ENCODE measurements around the gene FLNA. TPM values are rescaled to one million over a fixed set of nuclear protein-coding genes. Genes with fewer than 3 reads are reported as not detected.
A peak's percentile ranks its signal among the peaks of the same experiment; 100 is the strongest.

FLNA gene
- total RNA-seq, 1 donor from 2014 or later = 2,809 TPM

DNA sequence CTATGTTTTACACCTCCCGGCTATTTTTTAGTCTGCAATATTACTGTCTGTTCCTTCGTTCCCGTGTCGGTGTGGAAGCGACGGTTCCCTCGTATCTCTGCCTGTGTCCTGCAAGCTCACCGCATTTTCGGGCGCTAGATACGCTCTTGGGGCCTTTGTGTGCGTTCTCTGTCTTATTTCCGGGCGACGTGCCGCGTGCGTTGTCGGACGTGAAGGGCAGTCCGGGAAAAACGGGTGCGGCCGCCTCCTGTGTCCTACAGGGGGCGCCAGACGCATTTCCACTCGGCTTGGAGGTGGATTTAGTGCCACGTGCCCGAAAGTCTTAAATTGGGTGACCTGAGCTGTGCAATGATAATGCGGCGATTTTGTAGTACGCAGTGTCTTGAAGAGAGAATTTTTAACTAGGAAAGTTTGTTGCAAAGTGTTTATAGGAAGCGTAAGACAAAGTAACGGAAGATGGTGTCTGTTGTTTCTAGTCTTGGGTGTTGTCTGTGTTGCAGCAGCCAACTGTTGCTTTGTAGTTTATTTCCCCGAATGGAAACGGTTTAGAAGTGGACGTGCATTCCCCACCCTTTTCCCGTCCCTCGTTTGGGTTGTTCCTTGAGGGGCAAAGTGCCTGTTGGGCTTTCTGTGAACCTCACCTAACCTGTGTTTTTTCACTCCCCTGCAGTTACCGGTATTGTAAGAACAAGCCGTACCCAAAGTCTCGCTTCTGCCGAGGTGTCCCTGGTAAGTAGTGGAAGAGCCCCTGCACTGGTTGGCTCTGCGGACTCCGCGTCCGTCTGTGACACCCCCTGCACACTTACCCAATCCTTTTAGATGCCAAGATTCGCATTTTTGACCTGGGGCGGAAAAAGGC, 24.5 kb upstream of the FLNA start:
- H3K4me1 Mint-ChIP-seq (ENCODE audit: low read depth, unreplicated experiment) = peaks cover 7% of the 10 kb centered on the region
- H3K4me3 Mint-ChIP-seq (ENCODE audit: unreplicated experiment) = peak overlapping the region; percentile 98
- H3K27me3 Mint-ChIP-seq (ENCODE audit: low read depth, unreplicated experiment) = no peaks in the 10 kb centered on the region
- Histone ChIP-seq H3K9ac (ENCODE audit: low read length) (peak overlapping the region; percentile 98), H3K4me2 (ENCODE audit: low read length) (peak overlapping the region; percentile 92), H3K36me3 (ENCODE audit: insufficient read depth, low read length) (peaks cover 14% of the 10 kb centered on the region), H4K20me1 (ENCODE audit: insufficient read depth, low read length) (peaks cover 37% of the 10 kb centered on the region), H3K4me1 (ENCODE audit: insufficient read depth, low read length) (peaks cover 4% of the 10 kb centered on the region), H3K9me3 (ENCODE audit: insufficient read depth, low read depth, low read length) (no peaks in the 10 kb centered on the region), H3K27ac (ENCODE audit: low read depth, low read length) (peak overlapping the region; percentile 96), H3K4me3 (ENCODE audit: insufficient read depth, low read depth, low read length) (peak overlapping the region; percentile 91), H2AFZ (ENCODE audit: low read depth, low read length) (no peak overlapping the region), H3K27me3 (ENCODE audit: insufficient read depth, low read length) (no peaks in the 10 kb centered on the region), H3K79me2 (ENCODE audit: insufficient read depth, low read length) (peaks cover 26% of the 10 kb centered on the region)
- peak; percentile 40 for DNase-seq (ENCODE audit: low read depth)
- no peaks in the 10 kb centered on the region for H3K9me3 Mint-ChIP-seq (ENCODE audit: unreplicated experiment)
- peak overlapping the region; percentile 99 for H3K27ac Mint-ChIP-seq (ENCODE audit: unreplicated experiment)
- TF ChIP-seq CTCF (IDR thresholded peaks at IDR 0.05; ENCODE audit: insufficient read depth, low read depth, low read length) (peak; percentile 71), EZH2 (IDR thresholded peaks at IDR 0.05; ENCODE audit: insufficient read depth, low read length) (no peak)
- FAIRE-seq = no peak
- peaks cover 13% of the 10 kb centered on the region for H3K36me3 Mint-ChIP-seq (ENCODE audit: low read depth, unreplicated experiment)

- Histone ChIP-seq H3K27me3 (ENCODE audit: insufficient read depth, low read length) (no peaks in the 10 kb centered on the region), H3K4me2 (ENCODE audit: low read length) (peak within 1 kb of the TSS; percentile 92), H2AFZ (ENCODE audit: low read depth, low read length) (peak within 1 kb of the TSS; percentile 23), H4K20me1 (ENCODE audit: insufficient read depth, low read length) (peaks cover 37% of the 10 kb centered on the region), H3K36me3 (ENCODE audit: insufficient read depth, low read length) (peaks cover 14% of the 10 kb centered on the region), H3K27ac (ENCODE audit: low read depth, low read length) (peak within 1 kb of the TSS; percentile 96), H3K4me1 (ENCODE audit: insufficient read depth, low read length) (peaks cover 4% of the 10 kb centered on the region), H3K4me3 (ENCODE audit: insufficient read depth, low read depth, low read length) (peak within 1 kb of the TSS; percentile 91), H3K9ac (ENCODE audit: low read length) (peak within 1 kb of the TSS; percentile 98), H3K9me3 (ENCODE audit: insufficient read depth, low read depth, low read length) (no peaks in the 10 kb centered on the region), H3K79me2 (ENCODE audit: insufficient read depth, low read length) (peaks cover 26% of the 10 kb centered on the region)
- Mint-ChIP-seq H3K27me3 (ENCODE audit: low read depth, unreplicated experiment) (no peaks in the 10 kb centered on the region), H3K4me1 (ENCODE audit: low read depth, unreplicated experiment) (peaks cover 7% of the 10 kb centered on the region), H3K36me3 (ENCODE audit: low read depth, unreplicated experiment) (peaks cover 13% of the 10 kb centered on the region), H3K27ac (ENCODE audit: unreplicated experiment) (peak within 1 kb of the TSS; percentile 99), H3K4me3 (ENCODE audit: unreplicated experiment) (peak within 1 kb of the TSS; percentile 98), H3K9me3 (ENCODE audit: unreplicated experiment) (no peaks in the 10 kb centered on the region)
- DNase-seq (ENCODE audit: low read depth) (peak; percentile 92), FAIRE-seq (peak; percentile 62)
- TF ChIP-seq CTCF (IDR thresholded peaks at IDR 0.05; ENCODE audit: insufficient read depth, low read depth, low read length) (no peak), EZH2 (IDR thresholded peaks at IDR 0.05; ENCODE audit: insufficient read depth, low read length) (no peak)
Measured at GRCh38 chrX:154397888-154398667, 23.6 kb upstream of the FLNA start, which contains the start of gene RPL10. RPL10 (plus strand) TSS chrX:154398377; CDS start chrX:154398520, 143 bp downstream.

Data from astrocyte (in vitro differentiated cells and primary cell).